NCI-H524 (cell line): ENCODE data around the gene SSTR5.
"Not testable (repeated sequence)": the region's sequence is repeated elsewhere in the genome, so short reads cannot be mapped to it uniquely, and the experiment has no call there.

ENCODE experiments used
- DNase-seq, 2 experiments: peaks; one replicate each; lab custom pipeline; 2025; lab: John Stamatoyannopoulos, UW

Gene SSTR5

GRCh38 chr16:1072526-1073261 lies at the start of gene SSTR5:
Gene SSTR5 (plus strand): TSS chr16:1072747. CDS start chr16:1078869, 6,122 bp downstream.
- no peak for DNase-seq

- DNase-seq: peak in 1 of 2 experiments; percentile 35
Observed at GRCh38 chr16:1024138-1024537, 48.4 kb upstream of the SSTR5 start.

DNA sequence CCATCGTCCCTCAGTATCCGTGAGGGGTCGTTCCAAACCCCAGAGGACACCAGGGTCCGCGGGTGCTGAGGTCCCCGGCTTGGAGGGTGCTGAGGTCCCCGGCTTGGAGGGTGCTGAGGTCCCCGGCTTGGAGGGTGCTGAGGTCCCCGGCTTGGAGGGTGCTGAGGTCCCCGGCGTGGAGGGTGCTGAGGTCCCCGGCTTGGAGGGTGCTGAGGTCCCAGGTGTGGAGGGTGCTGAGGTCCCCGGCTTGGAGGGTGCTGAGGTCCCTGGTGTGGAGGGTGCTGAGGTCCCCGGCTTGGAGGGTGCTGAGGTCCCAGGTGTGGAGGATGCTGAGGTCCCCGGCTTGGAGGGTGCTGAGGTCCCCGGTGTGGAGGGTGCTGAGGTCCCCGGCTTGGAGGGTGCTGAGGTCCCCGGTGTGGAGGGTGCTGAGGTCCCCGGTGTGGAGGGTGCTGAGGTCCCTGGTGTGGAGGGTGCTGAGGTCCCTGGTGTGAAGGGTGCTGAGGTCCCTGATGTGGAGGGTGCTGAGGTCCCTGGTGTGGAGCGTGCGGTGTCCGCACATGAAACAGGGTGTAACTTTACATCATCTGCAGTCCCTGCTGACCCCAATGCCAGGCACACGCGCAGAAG lies 47.3 kb upstream of the SSTR5 start:
- DNase-seq: not testable (repeated sequence)

DNA sequence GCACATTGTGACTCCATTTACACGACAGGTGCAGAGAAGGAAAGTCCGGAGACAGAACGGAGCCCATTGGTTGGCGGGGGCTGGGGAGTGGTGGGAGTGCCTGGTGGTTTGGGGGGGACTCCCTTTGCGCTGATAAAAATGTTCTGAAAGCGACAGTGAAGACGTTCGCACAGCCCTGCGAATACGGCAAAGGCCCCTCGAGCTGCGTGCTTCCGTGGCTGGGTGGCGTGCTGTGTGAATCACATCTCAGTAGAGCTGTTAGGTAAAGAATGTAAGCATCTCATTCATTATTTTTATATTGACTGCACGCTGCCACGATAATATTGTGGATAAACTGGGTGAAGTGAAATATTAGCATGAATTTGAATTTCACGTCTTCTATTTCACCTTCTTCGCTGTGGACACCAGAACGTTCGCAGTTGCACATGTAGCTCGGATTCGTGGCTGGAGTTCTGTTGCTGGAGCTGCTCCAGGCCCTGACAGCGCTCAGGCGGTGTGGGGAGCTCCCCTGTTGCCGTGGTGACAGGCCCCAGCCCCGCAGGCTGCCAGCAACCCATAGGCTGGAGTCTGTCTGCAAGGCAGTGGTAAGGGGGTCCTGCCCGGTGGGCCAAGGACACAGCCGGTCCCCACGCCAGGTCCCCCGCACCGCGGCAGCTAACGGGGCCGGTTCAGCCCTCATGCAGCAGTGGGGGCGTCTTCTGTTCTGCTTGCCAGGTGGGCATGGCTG lies 46.3 kb upstream of the SSTR5 start:
- peak in 1 of 2 experiments; percentile 54 for DNase-seq

DNA sequence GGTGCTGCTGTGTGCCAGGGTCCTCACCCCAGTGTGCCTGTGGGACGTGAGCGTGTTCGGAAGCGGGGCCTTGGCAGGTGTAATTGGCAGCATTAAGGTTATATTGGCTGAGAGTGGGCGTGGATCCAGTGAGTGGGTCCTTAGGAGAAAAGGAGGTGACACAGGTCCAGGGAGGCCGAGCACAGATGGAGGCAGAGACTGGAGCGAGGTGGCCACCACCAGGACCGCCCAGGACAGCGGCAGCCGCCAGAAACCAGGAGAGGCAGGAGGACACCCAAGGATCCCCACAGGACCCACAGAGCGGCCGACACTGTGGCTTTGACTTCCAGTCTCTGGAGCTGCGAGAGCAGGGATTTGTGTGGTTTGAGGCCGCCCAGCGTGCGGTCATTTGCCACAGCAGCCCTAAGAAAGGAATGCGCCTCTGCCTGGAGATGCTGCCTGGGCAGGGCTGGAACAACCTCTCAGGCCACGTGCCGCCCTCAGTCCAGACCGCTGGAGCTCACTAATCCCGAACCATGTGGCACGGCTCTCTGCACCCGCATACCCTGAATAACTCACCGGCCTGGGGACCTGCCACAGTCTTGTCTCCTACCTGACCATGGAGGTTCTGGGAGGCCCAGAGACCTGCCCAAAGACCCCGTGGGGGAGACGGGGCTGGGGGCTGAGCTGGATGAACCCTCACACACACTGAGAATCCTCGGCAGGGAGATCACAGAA lies 45.6 kb upstream of the SSTR5 start:
- peak in 1 of 2 experiments; percentile 18 for DNase-seq

- no peak for DNase-seq
Observed at GRCh38 chr16:1027501-1027815, 45.1 kb upstream of the SSTR5 start.

GRCh38 chr16:1028056-1028455 lies 44.5 kb upstream of the SSTR5 start:
- DNase-seq: no peak

- DNase-seq: no peak
Observed at GRCh38 chr16:1028524-1029258, 43.9 kb upstream of the SSTR5 start.

DNA sequence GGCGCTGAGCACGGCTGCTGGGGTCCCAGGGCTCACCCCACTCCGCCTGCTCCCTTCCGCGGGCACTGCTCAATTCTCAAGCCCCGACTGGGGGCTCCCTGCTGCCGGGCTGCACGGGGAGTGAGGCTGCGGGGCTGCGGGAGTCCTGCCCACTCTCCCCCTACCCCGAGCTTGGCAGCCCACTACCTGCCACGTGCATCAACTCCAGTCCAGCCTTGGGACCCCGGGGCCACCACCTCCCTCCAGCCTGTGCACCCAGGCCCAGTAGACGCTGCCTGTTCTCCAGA lies 43.3 kb upstream of the SSTR5 start:
- DNase-seq: no peak

- DNase-seq: peak in 1 of 2 experiments; percentile 19
Observed at GRCh38 chr16:1030473-1030901, 42.1 kb upstream of the SSTR5 start.

DNA sequence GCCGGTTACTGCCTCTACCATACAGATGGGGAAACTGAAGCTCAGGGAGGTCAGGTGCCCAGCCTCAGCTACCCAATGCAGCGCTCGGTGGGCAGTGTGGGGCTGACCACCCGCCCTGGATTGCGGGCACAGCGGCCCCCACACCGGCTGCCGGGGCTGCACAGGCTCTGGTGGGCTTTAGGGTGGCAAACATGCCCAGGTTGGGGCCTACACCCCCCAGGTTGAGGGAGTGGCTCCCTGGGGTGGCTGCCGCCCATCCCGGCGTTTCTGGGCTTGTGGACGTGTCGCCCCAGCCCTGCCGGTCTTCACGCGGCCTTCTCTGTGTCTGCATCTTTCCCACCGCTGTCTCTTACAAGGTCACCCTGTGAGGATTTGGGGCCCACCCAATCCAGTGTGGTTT lies 40.9 kb upstream of the SSTR5 start:
- DNase-seq: no peak

GRCh38 chr16:1032607-1033006 lies 39.9 kb upstream of the SSTR5 start:
- DNase-seq: no peak

- no peak for DNase-seq
Observed at GRCh38 chr16:1033128-1033679, 39.3 kb upstream of the SSTR5 start.

DNA sequence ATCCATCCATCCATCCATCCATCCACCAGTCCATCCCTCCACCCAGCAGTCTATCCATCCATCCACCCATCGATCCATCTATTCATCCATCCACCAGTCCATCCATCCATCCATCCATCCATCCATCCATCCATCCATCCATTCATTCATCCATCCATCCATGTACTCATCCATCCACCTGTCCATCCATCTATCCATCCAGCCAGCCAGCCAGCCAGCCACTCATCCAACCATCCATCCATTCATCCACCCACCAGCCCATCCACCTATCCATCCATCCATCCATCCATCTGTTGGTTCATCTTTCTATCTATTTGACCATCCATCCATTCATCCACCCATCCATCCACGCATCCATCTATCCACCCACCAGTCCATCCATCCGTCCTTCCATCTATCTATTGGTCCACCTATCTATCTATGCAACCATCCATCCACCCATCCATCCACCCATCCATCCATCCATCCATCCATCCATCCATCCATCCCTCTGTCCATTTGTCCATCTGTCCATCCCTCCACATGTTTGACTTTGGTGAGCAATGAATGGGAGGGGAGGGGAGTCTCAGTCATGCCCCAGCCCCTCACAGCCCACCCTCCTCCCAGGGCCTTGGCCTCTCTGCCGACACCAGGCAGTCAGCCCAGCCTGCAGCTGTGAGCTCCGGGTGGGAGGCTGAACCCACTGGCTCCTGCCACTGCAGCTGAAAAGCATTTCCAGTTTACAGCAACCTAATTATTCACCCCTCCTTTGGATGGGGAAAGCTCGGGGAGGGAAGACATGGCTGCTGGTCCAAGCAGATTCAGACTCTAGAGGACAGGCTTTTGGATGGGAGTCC lies 38.1 kb upstream of the SSTR5 start:
- DNase-seq: no peak

- DNase-seq: no peak
Observed at GRCh38 chr16:1035066-1035415, 37.5 kb upstream of the SSTR5 start.

DNA sequence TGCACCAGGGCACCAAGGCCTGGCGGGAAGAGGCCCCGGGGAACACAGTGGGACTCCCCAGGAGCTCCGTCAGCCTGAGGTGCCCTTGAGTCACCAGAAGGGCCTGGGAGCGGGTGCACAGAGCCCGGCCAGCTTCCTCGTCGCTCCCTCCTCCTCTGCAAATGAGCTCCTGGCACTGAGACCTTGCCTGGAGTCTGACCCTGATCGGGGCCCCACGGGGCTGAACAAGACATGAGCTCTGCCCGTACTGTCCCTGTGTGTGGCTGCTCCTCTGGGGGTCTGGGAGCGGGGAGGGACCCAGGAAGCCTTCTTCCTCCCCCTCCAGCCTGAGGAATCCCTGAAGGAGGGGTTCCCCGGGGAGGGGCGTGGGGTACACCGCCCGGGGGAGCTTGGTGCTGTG lies 36.4 kb upstream of the SSTR5 start:
- no peak for DNase-seq

DNA sequence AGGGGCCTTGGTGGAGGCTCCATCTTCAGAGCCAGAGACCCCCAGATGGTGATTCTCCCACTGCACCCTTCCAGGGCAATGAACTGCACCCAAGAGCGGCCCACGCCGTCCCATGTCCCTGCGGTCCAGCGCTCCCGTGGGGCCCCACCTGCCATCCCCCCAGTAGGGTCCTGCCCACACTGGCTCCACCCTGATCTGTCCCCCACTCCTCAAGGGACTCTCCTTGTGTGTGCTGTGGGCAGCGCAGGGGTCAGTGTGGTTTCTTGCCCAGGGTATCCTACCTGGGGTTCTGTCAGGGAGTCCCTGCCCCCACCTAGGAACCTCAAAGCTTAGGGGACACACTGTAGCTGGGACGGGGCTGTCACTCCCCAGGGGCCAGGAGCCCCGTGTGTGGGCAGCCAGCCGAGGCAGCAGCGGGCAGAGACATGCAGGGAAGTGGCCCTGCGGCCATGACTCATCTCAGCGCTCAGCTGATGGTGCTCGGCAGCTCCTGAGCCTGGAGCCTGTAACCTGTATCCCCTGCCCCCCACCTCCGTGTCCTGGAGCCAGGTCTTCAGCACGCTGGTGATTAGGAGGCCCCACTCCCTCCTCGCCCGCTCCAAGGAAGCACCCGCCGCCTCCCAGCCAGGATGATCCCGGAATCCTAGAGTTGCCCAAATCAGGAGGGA lies 35.7 kb upstream of the SSTR5 start:
- DNase-seq: no peak

GRCh38 chr16:1037394-1038257 lies 34.9 kb upstream of the SSTR5 start:
- DNase-seq: no peak

- no peak for DNase-seq
Observed at GRCh38 chr16:1038932-1039331, 33.6 kb upstream of the SSTR5 start.
